ENCODE data around the gene SP3. TPM values are rescaled to one million over a fixed set of nuclear protein-coding genes. Genes with fewer than 3 reads are reported as not detected.
"Not testable (repeated sequence)": the region's sequence is repeated elsewhere in the genome, so short reads cannot be mapped to it uniquely, and the experiment has no call there.

The SP3 gene
- total RNA-seq, 1 donor from 2014 or later: 90.9 TPM

DNA sequence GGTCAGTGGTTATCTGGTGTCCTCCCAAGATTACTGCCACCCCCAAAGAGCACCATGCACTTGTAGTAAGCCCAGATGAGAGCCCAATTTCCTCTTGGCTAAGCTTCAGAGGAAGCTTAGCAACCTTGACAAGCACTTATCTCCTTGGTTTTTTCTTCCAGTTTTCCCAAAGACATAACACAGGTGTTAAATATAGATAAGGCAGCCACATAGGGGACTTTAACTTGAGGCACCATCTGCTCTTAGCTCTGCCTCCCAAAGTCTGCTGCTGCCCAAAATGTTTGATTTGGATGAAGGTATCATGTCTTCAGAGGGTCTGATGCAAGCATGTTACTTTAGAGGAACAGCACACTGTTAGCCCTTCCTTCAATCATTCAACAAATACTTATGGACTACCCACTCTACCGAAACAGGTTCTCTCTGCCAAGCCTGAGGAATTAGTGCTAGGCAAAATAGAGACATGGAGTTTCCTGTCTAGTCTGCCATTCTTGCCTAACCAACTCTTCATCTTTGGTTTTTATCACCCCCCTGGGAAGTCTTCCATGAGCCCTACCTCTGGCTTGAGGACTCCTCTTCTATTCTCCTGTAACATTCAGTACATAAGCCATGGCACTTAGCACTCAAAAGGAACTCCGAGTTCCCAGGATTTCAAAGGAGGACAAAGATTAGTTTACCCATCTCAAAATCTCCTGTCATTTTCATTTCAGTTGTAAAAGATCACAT is 73.7 kb downstream of the SP3 start:
- no peak for DNase-seq (ENCODE audit: low read depth)

GRCh38 chr2:173889464-173889863 is 75.7 kb downstream of the SP3 start:
- DNase-seq (ENCODE audit: low read depth): not testable (repeated sequence)

DNA sequence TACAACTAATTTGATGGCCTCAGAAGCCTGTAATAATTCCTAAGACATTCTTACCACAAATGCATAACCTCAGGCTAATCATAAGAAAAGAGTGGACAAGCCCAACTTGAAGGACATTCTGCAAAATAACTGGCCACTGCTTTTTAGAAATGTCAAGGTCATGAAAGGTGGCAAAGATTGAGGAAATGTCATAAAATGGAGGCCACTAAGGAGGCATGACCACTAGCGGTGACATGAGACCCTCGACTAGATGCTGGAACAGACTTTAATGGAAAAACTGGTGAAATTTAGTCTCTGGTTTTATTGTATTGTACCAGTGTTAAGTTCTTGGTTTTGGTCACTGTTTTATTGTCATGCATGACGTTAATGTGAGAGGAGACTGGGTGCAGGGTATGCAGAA is 78.6 kb downstream of the SP3 start:
- no peak for DNase-seq (ENCODE audit: low read depth)

GRCh38 chr2:173884025-173884802 is 81.0 kb downstream of the SP3 start:
- DNase-seq (ENCODE audit: low read depth): peak; percentile 32

DNA sequence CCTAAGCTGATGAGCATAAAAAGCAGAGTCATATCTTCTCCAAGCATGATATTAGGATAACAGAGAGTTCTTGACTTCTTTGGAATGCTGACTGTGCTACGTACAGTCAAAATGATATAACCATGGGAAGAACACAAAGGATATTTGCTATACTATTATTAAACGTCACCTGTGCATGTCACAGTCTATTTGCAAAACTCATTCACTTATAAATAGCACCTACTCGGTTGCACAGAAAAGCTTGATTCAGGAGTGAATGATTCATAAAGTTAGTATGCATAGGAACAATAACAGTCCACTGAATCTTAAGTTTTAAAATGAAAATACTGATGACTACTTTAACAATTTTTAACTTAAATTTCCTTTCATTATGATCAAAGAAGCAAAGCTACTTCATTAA is 83.3 kb downstream of the SP3 start:
- peak; percentile 72 for DNase-seq (ENCODE audit: low read depth)

- peak; percentile 53 for DNase-seq (ENCODE audit: low read depth)
These were observed 83.7 kb downstream of the SP3 start for GRCh38 chr2:173881461-173881860.

GRCh38 chr2:173880561-173880960 is 84.6 kb downstream of the SP3 start:
- DNase-seq (ENCODE audit: low read depth): no peak

- no peak for DNase-seq (ENCODE audit: low read depth)
These were observed 88.2 kb downstream of the SP3 start for GRCh38 chr2:173876833-173877413.

DNA sequence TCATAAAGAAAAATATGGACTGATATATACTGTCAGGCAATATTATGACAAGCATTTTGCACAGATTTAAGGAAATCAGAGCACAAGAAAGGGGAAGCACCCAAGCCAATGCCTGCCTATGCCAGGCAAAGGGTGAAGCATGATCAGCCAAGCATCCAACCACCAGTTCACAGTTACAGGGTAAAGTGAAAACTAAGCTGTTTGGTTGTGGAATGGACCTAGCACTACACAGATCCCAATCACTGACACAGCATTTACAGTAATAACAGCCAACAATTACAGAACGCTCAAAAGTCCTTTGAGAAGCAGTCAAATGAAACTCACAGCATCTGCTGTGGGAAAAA is 90.3 kb downstream of the SP3 start:
- DNase-seq (ENCODE audit: low read depth): peak; percentile 86

DNA sequence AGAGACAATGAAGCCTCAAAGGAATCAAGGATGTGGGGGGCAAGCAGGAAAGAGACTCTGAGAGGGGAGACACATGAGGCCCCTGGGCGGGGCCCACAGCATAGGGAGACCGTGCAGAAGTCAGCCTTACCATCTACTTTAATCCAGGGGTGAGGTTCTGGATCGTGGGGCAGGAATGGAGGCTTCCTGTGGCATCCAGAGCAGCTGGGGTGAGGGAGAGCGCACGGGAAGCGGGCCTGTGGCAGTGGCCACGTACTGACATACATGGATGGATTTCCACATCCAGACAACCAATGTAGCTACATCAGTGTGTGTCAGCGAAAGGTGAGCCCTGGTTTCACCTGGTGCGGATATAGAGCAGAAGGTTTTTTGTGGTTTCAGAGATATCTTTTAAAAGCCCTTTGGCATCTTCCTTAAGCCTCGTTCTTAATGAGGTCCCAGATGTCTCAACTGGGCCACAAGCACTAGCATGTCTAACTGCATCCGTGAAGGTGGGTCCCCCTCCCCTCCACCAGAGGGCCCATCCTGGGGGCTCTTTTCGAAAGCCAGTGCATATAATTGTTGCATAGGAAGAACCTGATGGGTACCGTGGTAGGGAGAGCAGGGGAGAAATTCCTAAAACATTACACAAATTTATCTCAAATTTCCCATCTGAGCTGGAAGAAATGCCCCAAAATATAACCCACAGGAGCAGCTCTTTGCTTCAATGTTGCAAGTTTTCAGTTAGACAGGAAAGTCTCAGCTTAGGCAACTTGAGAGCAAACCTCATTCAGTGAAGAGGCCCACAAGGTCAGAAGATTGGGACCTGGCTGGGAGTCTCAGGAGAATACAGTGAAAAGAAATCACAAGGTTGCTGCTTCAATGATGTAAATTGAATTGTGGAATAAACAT is 90.9 kb downstream of the SP3 start:
- no peak for DNase-seq (ENCODE audit: low read depth)

DNA sequence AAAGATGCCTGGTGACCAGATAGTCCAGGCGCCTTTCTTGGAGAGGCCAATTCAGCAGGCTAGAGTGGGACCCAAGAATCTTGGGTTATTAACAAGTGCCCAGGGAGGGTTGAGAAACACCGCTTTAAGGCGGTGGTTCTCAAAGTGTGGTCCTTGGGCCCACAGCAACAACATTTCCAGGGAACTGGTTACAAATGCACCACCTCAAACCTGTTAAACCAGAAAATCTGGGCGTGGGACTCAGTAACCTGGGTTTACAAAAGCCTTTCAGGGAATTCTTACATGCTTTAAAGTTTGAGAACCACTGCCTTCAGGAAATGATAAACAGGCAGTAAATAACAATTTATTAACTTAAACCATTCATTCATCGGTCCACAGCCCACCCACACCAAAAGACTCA is 92.5 kb downstream of the SP3 start:
- DNase-seq (ENCODE audit: low read depth): peak; percentile 16

GRCh38 chr2:173869244-173870229 is 95.6 kb downstream of the SP3 start:
- DNase-seq (ENCODE audit: low read depth): no peak

GRCh38 chr2:173868406-173868805 is 96.8 kb downstream of the SP3 start:
- DNase-seq (ENCODE audit: low read depth): no peak

DNA sequence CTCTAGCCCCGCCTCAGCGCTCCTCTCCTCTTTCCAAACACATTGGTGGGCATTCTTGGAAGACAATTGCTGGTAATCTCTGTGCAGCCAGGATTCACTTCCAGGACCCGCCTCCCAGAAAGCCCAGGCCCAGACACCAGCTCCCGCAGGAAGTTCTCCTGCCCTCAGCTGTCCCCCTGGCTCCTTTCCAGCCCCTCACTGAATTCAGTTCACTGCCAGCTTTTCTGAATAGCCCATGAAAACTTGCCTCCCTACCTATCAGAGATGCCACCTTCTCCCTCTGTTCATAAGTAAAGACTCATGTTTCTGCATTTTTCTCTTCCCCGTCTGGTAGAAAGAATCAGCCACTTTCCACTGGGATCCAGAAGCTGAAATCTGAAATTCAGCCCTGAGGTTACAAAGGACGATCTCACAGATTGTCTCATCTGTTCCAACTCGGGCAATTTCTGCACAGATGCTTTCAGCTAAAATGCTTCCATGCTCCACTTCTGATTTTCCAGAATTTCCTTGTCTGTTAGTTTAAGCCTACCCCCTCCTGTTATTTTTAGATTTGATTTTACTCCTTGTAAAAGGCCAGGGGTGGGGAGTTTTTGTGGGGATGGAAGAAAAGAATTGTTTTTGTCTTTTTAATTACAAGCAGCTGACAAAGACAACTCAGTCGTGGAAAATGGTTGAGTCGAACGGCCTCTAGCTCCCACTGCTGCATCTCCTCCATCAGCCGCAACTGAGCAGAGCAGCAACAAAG is 98.1 kb downstream of the SP3 start:
- no peak for DNase-seq (ENCODE audit: low read depth)

GRCh38 chr2:173865971-173866873 is 99.0 kb downstream of the SP3 start:
- DNase-seq (ENCODE audit: low read depth): no peak

DNA sequence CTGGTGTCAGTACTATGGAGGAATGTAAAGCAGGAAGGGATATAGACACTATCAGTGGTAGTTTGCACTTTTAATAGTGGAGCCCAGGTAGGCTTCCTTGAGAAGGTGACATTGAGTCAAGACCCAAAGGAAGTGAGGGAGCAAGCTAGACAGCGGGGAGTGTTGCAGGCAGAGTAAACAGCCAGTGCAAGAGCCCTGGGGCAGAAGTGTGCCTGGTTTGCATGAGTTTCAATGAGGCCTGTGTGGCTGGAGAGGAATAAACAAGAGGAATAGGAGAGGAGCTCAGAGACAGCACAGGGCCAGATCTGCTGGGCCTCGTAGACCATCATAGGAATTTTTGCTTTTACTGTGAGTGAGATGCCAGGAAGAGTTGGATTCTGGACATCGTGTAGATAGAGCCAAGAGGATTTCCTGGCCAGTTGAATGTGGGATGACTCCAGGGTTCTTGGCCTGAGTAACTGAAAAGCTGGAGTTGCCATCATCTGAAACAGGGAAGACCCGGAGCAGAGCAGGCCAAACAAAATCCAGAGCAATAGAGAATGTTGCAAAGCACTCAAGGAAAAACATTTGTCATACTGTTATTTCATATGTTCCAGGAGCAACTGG is 102.5 kb downstream of the SP3 start:
- no peak for DNase-seq (ENCODE audit: low read depth)

DNA sequence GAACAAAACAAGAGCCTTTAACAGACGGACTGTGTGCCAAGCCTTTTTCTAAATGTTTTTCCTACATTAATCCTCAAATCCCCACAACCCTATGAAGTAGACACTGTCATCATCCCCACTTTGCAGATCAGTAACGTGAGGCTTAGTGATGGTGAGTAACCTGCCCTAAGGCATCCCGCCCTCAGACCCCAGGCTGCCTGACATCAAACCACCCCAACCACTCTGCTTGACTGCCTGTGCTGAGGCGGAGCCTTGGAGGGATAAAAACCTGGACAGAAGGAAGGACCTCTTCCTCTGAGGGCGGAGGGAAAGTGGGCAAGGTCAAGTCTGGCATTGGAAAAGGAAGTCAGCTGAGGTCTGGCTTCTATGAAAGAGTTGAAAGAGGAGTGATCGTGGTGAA is 104.6 kb downstream of the SP3 start:
- no peak for DNase-seq (ENCODE audit: low read depth)

DNA sequence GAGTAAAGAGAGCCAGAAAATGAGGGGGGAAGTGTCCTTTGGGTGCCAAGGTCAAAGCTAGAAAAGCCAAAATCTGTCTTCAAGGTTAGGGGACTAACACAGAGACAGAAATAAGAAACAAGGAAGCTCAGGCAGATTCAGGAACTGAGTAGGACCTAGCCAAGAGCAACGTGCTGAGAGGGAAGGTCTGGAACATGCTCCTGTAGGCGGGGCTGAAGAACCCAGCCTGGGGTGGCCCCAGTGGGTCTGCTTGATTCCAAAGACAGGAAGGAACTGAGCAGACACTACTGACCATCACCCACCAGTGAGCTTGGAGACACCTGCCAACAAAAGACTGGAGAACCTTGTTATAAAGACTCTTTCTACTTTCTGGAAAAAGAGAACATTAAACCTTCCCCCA is 105.1 kb downstream of the SP3 start:
- DNase-seq (ENCODE audit: low read depth): no peak

GRCh38 chr2:173858291-173858731 is 106.9 kb downstream of the SP3 start:
- DNase-seq (ENCODE audit: low read depth): peak; percentile 51

Data from renal cortical epithelial cell (primary cell).